ENCODE measurements around the gene KLHL3. TPM values are rescaled to one million over a fixed set of nuclear protein-coding genes. Genes with fewer than 3 reads are reported as not detected.

The KLHL3 gene
- total and polyA plus RNA-seq, 2 experiments from 2014 or later: 4.9 to 10.8 TPM

DNA sequence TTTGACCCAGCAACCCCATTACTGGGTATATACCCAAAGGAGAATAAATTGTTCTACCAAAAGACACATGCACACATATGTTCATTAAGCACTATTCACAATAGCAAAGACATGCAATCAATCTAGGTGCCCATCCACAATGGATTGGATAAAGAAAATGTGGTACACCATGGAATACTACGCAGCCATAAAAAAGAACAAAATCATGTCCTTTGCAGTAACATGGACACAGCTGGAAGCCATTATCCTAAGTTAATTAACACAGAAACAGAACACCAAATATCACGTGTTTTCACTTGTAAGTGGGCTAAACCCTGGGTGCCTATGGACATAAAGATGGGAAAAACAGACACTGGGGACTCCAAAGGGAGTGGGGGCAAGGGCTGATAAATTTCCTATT lies 46.6 kb downstream of the KLHL3 start:
- H3K4me3 ChIP-seq: no peak overlapping the region
- no peak overlapping the region for H3K4me3 Mint-ChIP-seq
- no peaks in the 10 kb centered on the region for H3K79me2 ChIP-seq (replicated peaks; ENCODE audit: insufficient read depth)
- no peak overlapping the region for H3K27ac Mint-ChIP-seq
- H3K4me2 ChIP-seq: no peak overlapping the region
- no peaks in the 10 kb centered on the region for H3K9me2 ChIP-seq (ENCODE audit: insufficient read depth)
- TF ChIP-seq, protein P1, sequence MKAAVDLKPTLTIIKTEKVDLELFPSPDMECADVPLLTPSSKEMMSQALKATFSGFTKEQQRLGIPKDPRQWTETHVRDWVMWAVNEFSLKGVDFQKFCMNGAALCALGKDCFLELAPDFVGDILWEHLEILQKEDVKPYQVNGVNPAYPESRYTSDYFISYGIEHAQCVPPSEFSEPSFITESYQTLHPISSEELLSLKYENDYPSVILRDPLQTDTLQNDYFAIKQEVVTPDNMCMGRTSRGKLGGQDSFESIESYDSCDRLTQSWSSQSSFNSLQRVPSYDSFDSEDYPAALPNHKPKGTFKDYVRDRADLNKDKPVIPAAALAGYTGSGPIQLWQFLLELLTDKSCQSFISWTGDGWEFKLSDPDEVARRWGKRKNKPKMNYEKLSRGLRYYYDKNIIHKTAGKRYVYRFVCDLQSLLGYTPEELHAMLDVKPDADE (IDR thresholded peaks at IDR 0.05): no peak
- TF ChIP-seq JUNB (IDR thresholded peaks at IDR 0.05; ENCODE audit: unreplicated experiment) (no peak), CREB1 (CRISPR knock-in tag; IDR thresholded peaks at IDR 0.05; ENCODE audit: low read depth) (no peak), EZH2phosphoT487 (IDR thresholded peaks at IDR 0.05; ENCODE audit: unreplicated experiment) (no peak), NANOG (IDR thresholded peaks at IDR 0.05; ENCODE audit: borderline replicate concordance) (no peak), EZH2 (IDR thresholded peaks at IDR 0.05; ENCODE audit: low read depth, unreplicated experiment) (no peak), ZNF331 (CRISPR knock-in tag; IDR thresholded peaks at IDR 0.05; ENCODE audit: low read depth) (no peak), STAT1 (IDR thresholded peaks at IDR 0.05; ENCODE audit: unreplicated experiment) (no peak), ZNF114 (CRISPR knock-in tag; IDR thresholded peaks at IDR 0.05) (no peak), POLR2AphosphoS5 (IDR thresholded peaks at IDR 0.05; ENCODE audit: low read depth) (no peak)
- TF ChIP-seq, protein P2, sequence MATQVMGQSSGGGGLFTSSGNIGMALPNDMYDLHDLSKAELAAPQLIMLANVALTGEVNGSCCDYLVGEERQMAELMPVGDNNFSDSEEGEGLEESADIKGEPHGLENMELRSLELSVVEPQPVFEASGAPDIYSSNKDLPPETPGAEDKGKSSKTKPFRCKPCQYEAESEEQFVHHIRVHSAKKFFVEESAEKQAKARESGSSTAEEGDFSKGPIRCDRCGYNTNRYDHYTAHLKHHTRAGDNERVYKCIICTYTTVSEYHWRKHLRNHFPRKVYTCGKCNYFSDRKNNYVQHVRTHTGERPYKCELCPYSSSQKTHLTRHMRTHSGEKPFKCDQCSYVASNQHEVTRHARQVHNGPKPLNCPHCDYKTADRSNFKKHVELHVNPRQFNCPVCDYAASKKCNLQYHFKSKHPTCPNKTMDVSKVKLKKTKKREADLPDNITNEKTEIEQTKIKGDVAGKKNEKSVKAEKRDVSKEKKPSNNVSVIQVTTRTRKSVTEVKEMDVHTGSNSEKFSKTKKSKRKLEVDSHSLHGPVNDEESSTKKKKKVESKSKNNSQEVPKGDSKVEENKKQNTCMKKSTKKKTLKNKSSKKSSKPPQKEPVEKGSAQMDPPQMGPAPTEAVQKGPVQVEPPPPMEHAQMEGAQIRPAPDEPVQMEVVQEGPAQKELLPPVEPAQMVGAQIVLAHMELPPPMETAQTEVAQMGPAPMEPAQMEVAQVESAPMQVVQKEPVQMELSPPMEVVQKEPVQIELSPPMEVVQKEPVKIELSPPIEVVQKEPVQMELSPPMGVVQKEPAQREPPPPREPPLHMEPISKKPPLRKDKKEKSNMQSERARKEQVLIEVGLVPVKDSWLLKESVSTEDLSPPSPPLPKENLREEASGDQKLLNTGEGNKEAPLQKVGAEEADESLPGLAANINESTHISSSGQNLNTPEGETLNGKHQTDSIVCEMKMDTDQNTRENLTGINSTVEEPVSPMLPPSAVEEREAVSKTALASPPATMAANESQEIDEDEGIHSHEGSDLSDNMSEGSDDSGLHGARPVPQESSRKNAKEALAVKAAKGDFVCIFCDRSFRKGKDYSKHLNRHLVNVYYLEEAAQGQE (IDR thresholded peaks at IDR 0.05; ENCODE audit: unreplicated experiment): no peak
- TF ChIP-seq, protein P3, sequence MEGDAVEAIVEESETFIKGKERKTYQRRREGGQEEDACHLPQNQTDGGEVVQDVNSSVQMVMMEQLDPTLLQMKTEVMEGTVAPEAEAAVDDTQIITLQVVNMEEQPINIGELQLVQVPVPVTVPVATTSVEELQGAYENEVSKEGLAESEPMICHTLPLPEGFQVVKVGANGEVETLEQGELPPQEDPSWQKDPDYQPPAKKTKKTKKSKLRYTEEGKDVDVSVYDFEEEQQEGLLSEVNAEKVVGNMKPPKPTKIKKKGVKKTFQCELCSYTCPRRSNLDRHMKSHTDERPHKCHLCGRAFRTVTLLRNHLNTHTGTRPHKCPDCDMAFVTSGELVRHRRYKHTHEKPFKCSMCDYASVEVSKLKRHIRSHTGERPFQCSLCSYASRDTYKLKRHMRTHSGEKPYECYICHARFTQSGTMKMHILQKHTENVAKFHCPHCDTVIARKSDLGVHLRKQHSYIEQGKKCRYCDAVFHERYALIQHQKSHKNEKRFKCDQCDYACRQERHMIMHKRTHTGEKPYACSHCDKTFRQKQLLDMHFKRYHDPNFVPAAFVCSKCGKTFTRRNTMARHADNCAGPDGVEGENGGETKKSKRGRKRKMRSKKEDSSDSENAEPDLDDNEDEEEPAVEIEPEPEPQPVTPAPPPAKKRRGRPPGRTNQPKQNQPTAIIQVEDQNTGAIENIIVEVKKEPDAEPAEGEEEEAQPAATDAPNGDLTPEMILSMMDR (conservative IDR thresholded peaks at IDR 0.05; ENCODE audit: low read depth in 2 of 2): no peak
- TF ChIP-seq, protein P4, sequence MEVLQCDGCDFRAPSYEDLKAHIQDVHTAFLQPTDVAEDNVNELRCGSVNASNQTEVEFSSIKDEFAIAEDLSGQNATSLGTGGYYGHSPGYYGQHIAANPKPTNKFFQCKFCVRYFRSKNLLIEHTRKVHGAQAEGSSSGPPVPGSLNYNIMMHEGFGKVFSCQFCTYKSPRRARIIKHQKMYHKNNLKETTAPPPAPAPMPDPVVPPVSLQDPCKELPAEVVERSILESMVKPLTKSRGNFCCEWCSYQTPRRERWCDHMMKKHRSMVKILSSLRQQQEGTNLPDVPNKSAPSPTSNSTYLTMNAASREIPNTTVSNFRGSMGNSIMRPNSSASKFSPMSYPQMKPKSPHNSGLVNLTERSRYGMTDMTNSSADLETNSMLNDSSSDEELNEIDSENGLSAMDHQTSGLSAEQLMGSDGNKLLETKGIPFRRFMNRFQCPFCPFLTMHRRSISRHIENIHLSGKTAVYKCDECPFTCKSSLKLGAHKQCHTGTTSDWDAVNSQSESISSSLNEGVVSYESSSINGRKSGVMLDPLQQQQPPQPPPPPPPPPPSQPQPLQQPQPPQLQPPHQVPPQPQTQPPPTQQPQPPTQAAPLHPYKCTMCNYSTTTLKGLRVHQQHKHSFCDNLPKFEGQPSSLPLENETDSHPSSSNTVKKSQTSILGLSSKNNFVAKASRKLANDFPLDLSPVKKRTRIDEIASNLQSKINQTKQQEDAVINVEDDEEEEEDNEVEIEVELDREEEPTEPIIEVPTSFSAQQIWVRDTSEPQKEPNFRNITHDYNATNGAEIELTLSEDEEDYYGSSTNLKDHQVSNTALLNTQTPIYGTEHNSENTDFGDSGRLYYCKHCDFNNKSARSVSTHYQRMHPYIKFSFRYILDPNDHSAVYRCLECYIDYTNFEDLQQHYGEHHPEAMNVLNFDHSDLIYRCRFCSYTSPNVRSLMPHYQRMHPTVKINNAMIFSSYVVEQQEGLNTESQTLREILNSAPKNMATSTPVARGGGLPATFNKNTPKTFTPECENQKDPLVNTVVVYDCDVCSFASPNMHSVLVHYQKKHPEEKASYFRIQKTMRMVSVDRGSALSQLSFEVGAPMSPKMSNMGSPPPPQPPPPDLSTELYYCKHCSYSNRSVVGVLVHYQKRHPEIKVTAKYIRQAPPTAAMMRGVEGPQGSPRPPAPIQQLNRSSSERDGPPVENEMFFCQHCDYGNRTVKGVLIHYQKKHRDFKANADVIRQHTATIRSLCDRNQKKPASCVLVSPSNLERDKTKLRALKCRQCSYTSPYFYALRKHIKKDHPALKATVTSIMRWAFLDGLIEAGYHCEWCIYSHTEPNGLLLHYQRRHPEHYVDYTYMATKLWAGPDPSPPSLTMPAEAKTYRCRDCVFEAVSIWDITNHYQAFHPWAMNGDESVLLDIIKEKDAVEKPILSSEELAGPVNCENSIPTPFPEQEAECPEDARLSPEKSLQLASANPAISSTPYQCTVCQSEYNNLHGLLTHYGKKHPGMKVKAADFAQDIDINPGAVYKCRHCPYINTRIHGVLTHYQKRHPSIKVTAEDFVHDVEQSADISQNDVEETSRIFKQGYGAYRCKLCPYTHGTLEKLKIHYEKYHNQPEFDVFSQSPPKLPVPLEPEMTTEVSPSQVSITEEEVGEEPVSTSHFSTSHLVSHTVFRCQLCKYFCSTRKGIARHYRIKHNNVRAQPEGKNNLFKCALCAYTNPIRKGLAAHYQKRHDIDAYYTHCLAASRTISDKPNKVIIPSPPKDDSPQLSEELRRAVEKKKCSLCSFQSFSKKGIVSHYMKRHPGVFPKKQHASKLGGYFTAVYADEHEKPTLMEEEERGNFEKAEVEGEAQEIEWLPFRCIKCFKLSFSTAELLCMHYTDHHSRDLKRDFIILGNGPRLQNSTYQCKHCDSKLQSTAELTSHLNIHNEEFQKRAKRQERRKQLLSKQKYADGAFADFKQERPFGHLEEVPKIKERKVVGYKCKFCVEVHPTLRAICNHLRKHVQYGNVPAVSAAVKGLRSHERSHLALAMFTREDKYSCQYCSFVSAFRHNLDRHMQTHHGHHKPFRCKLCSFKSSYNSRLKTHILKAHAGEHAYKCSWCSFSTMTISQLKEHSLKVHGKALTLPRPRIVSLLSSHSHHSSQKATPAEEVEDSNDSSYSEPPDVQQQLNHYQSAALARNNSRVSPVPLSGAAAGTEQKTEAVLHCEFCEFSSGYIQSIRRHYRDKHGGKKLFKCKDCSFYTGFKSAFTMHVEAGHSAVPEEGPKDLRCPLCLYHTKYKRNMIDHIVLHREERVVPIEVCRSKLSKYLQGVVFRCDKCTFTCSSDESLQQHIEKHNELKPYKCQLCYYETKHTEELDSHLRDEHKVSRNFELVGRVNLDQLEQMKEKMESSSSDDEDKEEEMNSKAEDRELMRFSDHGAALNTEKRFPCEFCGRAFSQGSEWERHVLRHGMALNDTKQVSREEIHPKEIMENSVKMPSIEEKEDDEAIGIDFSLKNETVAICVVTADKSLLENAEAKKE (CRISPR knock-in tag; IDR thresholded peaks at IDR 0.05): no peak
- no peaks in the 10 kb centered on the region for H3K36me3 ChIP-seq (ENCODE audit: insufficient read depth)
- no peaks in the 10 kb centered on the region; the same call in 2 of the 3 replicates for H3K9me3 Mint-ChIP-seq
- H3F3A ChIP-seq (replicated peaks; ENCODE audit: low read depth): no peaks in the 10 kb centered on the region
- no peak for ATAC-seq
- H3K4me1 ChIP-seq (ENCODE audit: insufficient read depth): no peaks in the 10 kb centered on the region
- H2AFZ ChIP-seq: no peak overlapping the region
- H3K27ac ChIP-seq (ENCODE audit: low read depth): no peak overlapping the region
- no peaks in the 10 kb centered on the region for H3K27me3 ChIP-seq (ENCODE audit: insufficient read depth)
- peaks cover 44% of the 10 kb centered on the region for H3K36me3 Mint-ChIP-seq (ENCODE audit: low read depth)
- H4K20me1 ChIP-seq (replicated peaks; ENCODE audit: insufficient read depth): no peaks in the 10 kb centered on the region
- H3K27me3 Mint-ChIP-seq (ENCODE audit: insufficient read depth, low read depth, poor library complexity): peaks cover 4% of the 10 kb centered on the region
- no peak for DNase-seq (ENCODE audit: low spot score)
- no peaks in the 10 kb centered on the region; the same call in 2 of the 3 replicates for H3K4me1 Mint-ChIP-seq

All from GM23338 (cell line).